ENCODE results near the gene SLC6A4. TPM values are rescaled to one million over a fixed set of nuclear protein-coding genes. Genes with fewer than 3 reads are reported as not detected.

Gene SLC6A4
- total and polyA plus RNA-seq, 2 of the 8 experiments (the other 6 are each of a cell fraction or from before 2014, with no cell fraction given), result 0.09 to 0.33 TPM

- no peak overlapping the region for H4K91ac ChIP-seq (replicated peaks; ENCODE audit: insufficient read length, low read length)
- H2AFZ ChIP-seq (ENCODE audit: low read length), result no peak overlapping the region
- H2BK120ac ChIP-seq (replicated peaks; ENCODE audit: low read depth, low read length), result no peak overlapping the region
- peaks cover 0 to 1% of the 10 kb centered on the region in 2 experiments for H4K20me1 ChIP-seq (replicated peaks in 1 of 2; ENCODE audit: control insufficient read depth in 1 of 2, insufficient read depth in 2 of 2, low read length in 2 of 2)
- H3K18ac ChIP-seq (ENCODE audit: extremely low read depth, low read length), result no peak overlapping the region
- H3K9me3 ChIP-seq (ENCODE audit: insufficient read depth in 2 of 2, low read depth in 1 of 2, low read length in 1 of 2), result no peaks in the 10 kb centered on the region
- DNase-seq (ENCODE audit: low read depth in 1 of 2, low spot score in 2 of 2) (no peak), FAIRE-seq (no peak)
- H4K8ac ChIP-seq (ENCODE audit: extremely low read depth, insufficient read depth, low read length), result no peak overlapping the region
- H3K56ac ChIP-seq (replicated peaks; ENCODE audit: insufficient read length, low read depth, low read length), result no peak overlapping the region
- H3K4ac ChIP-seq (replicated peaks; ENCODE audit: insufficient read length, low read depth, low read length), result no peak overlapping the region
- WGBS, 2 experiments (ENCODE audit: extremely low coverage in 1 of 2, insufficient coverage in 1 of 2, insufficient read length in 1 of 2, insufficient replicate concordance in 2 of 2, low coverage in 1 of 2, low lambda C conversion rate in 2 of 2, missing lambda C conversion rate in 1 of 2), result 94% methylated on average over 2 of the region's 2 CpGs; no CpG with 5 or more reads in 1 of the 2 experiments
- H4K5ac ChIP-seq (ENCODE audit: insufficient read length, low read depth, low read length), result no peak overlapping the region
- H3K9ac ChIP-seq (replicated peaks in 1 of 4; ENCODE audit: extremely low read depth in 1 of 4, low read depth in 3 of 4, low read length in 3 of 4), result peak overlapping the region in 1 of 4 experiments; percentile 34; a peak in 1 of 7 replicates
- H2BK20ac ChIP-seq (ENCODE audit: low read length), result no peak overlapping the region
- H3K23ac ChIP-seq (ENCODE audit: insufficient read length), result no peak overlapping the region
- CTCF ChIA-PET (ENCODE audit: partially characterized antibody), result interaction anchor here (1.3 kb wide), 1 partner anchor 69 kb away, joined by 3 read pairs; no protein-coding TSS in a partner anchor
- H2AK5ac ChIP-seq (ENCODE audit: low read depth, low read length), result no peak overlapping the region
- no peak overlapping the region for H3K4me3 ChIP-seq (ENCODE audit: extremely low read depth in 1 of 4, insufficient read depth in 2 of 4, low read depth in 3 of 4, low read length in 4 of 4)
- H3K79me2 ChIP-seq (ENCODE audit: control insufficient read depth in 1 of 2, insufficient read depth in 2 of 2, low read length in 2 of 2), result no peaks in the 10 kb centered on the region
- no peak overlapping the region for H3K27ac ChIP-seq (ENCODE audit: low read depth, low read length)
- no peak overlapping the region for H3K4me2 ChIP-seq (ENCODE audit: insufficient read depth in 1 of 2, low read depth in 2 of 2, low read length in 2 of 2)
- H3K23me2 ChIP-seq (ENCODE audit: low read depth, low read length), result no peaks in the 10 kb centered on the region
- no peaks in the 10 kb centered on the region for H3K4me1 ChIP-seq (replicated peaks in 1 of 4; ENCODE audit: control insufficient read depth in 3 of 4, insufficient read depth in 4 of 4, low read length in 3 of 4)
- no peak overlapping the region for H3K14ac ChIP-seq (ENCODE audit: insufficient read length)
- POLR2A ChIA-PET (ENCODE audit: partially characterized antibody), result no interaction called here
- no peak overlapping the region for H2BK5ac ChIP-seq (ENCODE audit: low read depth, low read length)
- H3K36me3 ChIP-seq (ENCODE audit: control insufficient read depth in 2 of 4, insufficient read depth in 4 of 4, low read length in 3 of 4), result peaks cover 4 to 56% (median 26%) of the 10 kb centered on the region in 4 experiments; a peak in 7 of 8 replicates
- no peak overlapping the region for H2BK15ac ChIP-seq (ENCODE audit: low read length)
- no peak overlapping the region for H2BK12ac ChIP-seq (ENCODE audit: low read depth, low read length)
- no peaks in the 10 kb centered on the region for H3K27me3 ChIP-seq (replicated peaks in 1 of 4; ENCODE audit: control insufficient read depth in 3 of 4, extremely low read depth in 1 of 4, insufficient read depth in 3 of 4, low read length in 3 of 4)
- no peaks in the 10 kb centered on the region for H3K79me1 ChIP-seq (ENCODE audit: low read depth, low read length)
- no peak for TF ChIP-seq TAF1 (IDR thresholded peaks at IDR 0.05; ENCODE audit: low read depth, low read length)
- no peak for TF ChIP-seq SP4 (IDR thresholded peaks at IDR 0.05; ENCODE audit: low read length)
- TF ChIP-seq MAFK (IDR thresholded peaks at IDR 0.05; ENCODE audit: low read depth, low read length), result no peak
- TF ChIP-seq BACH1 (IDR thresholded peaks at IDR 0.05; ENCODE audit: low read length), result no peak
- no peak for TF ChIP-seq BRCA1 (IDR thresholded peaks at IDR 0.05; ENCODE audit: low read depth, low read length)
- TF ChIP-seq RBBP5 (IDR thresholded peaks at IDR 0.05; ENCODE audit: borderline replicate concordance, low read depth, low read length), result no peak
- TF ChIP-seq SUZ12 (IDR thresholded peaks at IDR 0.05; ENCODE audit: low read length), result no peak
- TF ChIP-seq JUN (IDR thresholded peaks at IDR 0.05; ENCODE audit: low read depth, low read length), result no peak
- no peak for TF ChIP-seq SP1 (IDR thresholded peaks at IDR 0.05; ENCODE audit: low read depth, low read length)
- TF ChIP-seq CTBP2 (IDR thresholded peaks at IDR 0.05; ENCODE audit: borderline replicate concordance, insufficient read depth, insufficient read length, low read length), result no peak
- no peak for TF ChIP-seq ATF2 (IDR thresholded peaks at IDR 0.05; ENCODE audit: low read length)
- no peak for TF ChIP-seq CBX5 (IDR thresholded peaks at IDR 0.05; ENCODE audit: low read depth, low read length)
- no peak for TF ChIP-seq CREB1 (IDR thresholded peaks at IDR 0.05)
- no peak for TF ChIP-seq EZH2 (IDR thresholded peaks at IDR 0.05; ENCODE audit: low read depth, low read length, severe bottlenecking)
These were observed 32.1 kb upstream of the SLC6A4 start for GRCh38 chr17:30267625-30268024.

Measured in H1 (cell line).